H1 (cell line): ENCODE data around the gene ANKRD40. TPM values are rescaled to one million over a fixed set of nuclear protein-coding genes. Genes with fewer than 3 reads are reported as not detected.

Experiments
- CTCF ChIA-PET: fragments of 300-600 bp; sonication (Branson Sonifier 250); formaldehyde crosslinking; loops from one replicate; lab custom pipeline; 2021; ENCODE audit not compliant: partially characterized antibody; lab: Charles Lee
- POLR2A ChIA-PET: fragments of 300-600 bp; sonication (Branson Sonifier 250); formaldehyde crosslinking; loops from one replicate; lab custom pipeline; 2021; ENCODE audit warnings: inconsistent platforms; ENCODE audit not compliant: partially characterized antibody; lab: Charles Lee
- DNase-seq, 2 experiments: peaks; one replicate each; pipeline versions ENCODE4 v3.0.0 to v3.0.0-alpha.2; 2010 to 2022; ENCODE audit warnings: low spot score in 2 of 2, low read depth in 1 of 2, mixed read lengths in 1 of 2
- FAIRE-seq: peaks from 2 replicates; lab custom pipeline; 2011; peaks lifted over from hg19 to GRCh38; lab: Jason Lieb, UNC
- H2AFZ ChIP-seq: 2 replicates; pipeline ENCODE4 v1.8.1; 2012; ENCODE audit warnings: low read length, inconsistent platforms
- H2AK5ac ChIP-seq: 2 replicates; pipeline ENCODE4 v1.6.1; 2013; ENCODE audit warnings: low read depth, low read length
- H2BK120ac ChIP-seq: replicated peaks from 2 replicates; pipeline ENCODE3; 2013; ENCODE audit warnings: low read depth, low read length, inconsistent platforms
- H2BK12ac ChIP-seq: 2 replicates; pipeline ENCODE4 v1.6.1; 2013; ENCODE audit warnings: low read depth, low read length
- H2BK15ac ChIP-seq: 2 replicates; pipeline ENCODE4 v1.6.1; 2013; ENCODE audit warnings: low read length
- H2BK20ac ChIP-seq: 2 replicates; pipeline ENCODE4 v1.6.1; 2013; ENCODE audit warnings: low read length
- H2BK5ac ChIP-seq: 2 replicates; pipeline ENCODE4 v1.6.1; 2013; ENCODE audit warnings: low read depth, low read length
- H3K14ac ChIP-seq: 2 replicates; pipeline ENCODE4 v1.6.1; 2013; ENCODE audit warnings: inconsistent platforms; ENCODE audit not compliant: insufficient read length
- H3K18ac ChIP-seq: 2 replicates; pipeline ENCODE4 v1.6.1; 2013; ENCODE audit warnings: low read length; ENCODE audit errors: extremely low read depth
- H3K23ac ChIP-seq: 2 replicates; pipeline ENCODE4 v1.6.1; 2013; ENCODE audit warnings: inconsistent platforms; ENCODE audit not compliant: insufficient read length
- H3K23me2 ChIP-seq: 2 replicates; pipeline ENCODE4 v1.6.1; 2013; ENCODE audit warnings: low read depth, low read length
- H3K27ac ChIP-seq: 2 replicates; pipeline ENCODE4 v1.6.1; 2011; ENCODE audit warnings: low read depth, low read length, inconsistent platforms
- H3K27me3 ChIP-seq, 4 experiments: replicated peaks in 1 of 4; 1 replicate in 1 of 4; 2 replicates in 3 of 4; pipeline versions ENCODE4 v1.6.1 to v1.8.1; 2011 to 2013; ENCODE audit warnings: low read length in 3 of 4, mild to moderate bottlenecking in 3 of 4, inconsistent platforms in 2 of 4, mixed read lengths in 2 of 4, moderate library complexity in 1 of 4; ENCODE audit not compliant: control insufficient read depth in 3 of 4, insufficient read depth in 3 of 4; ENCODE audit errors: extremely low read depth in 1 of 4
- H3K36me3 ChIP-seq, 4 experiments: 2 replicates each; pipeline versions ENCODE4 v1.6.1 to v1.8.1; 2011 to 2013; ENCODE audit warnings: mild to moderate bottlenecking in 4 of 4, low read length in 3 of 4, moderate library complexity in 2 of 4, control low read depth in 1 of 4, inconsistent platforms in 1 of 4; ENCODE audit not compliant: insufficient read depth in 4 of 4, control insufficient read depth in 2 of 4
- H3K4ac ChIP-seq: replicated peaks from 2 replicates; pipeline ENCODE3; 2013; ENCODE audit warnings: low read length, low read depth, mixed read lengths, inconsistent platforms; ENCODE audit not compliant: insufficient read length
- H3K4me1 ChIP-seq, 4 experiments: replicated peaks in 1 of 4; 1 replicate in 1 of 4; 2 replicates in 3 of 4; pipeline versions ENCODE4 v1.6.1 to v1.8.1; 2011 to 2013; ENCODE audit warnings: low read length in 3 of 4, inconsistent platforms in 2 of 4, mixed read lengths in 1 of 4; ENCODE audit not compliant: insufficient read depth in 4 of 4, control insufficient read depth in 3 of 4
- H3K4me2 ChIP-seq, 2 experiments: 2 replicates each; pipeline versions ENCODE4 v1.6.1 to v1.8.1; 2011 to 2013; ENCODE audit warnings: low read depth in 2 of 2, low read length in 2 of 2, control low read depth in 1 of 2, inconsistent platforms in 1 of 2, mild to moderate bottlenecking in 1 of 2; ENCODE audit not compliant: insufficient read depth in 1 of 2
- H3K4me3 ChIP-seq, 4 experiments: fragments of 200-600, 300-600 bp in 1 of 4; sonication (generic), shearing (Covaris generic), sonication (Bioruptor Twin) in 1 of 4; 2 replicates each; pipeline versions ENCODE4 v1.5.1 to v1.8.1; 2011 to 2016; ENCODE audit warnings: low read length in 4 of 4, low read depth in 3 of 4, control low read depth in 2 of 4, inconsistent platforms in 2 of 4, mild to moderate bottlenecking in 2 of 4, mixed read lengths in 1 of 4, moderate library complexity in 1 of 4; ENCODE audit not compliant: insufficient read depth in 2 of 4; ENCODE audit errors: extremely low read depth in 1 of 4
- H3K56ac ChIP-seq: replicated peaks from 2 replicates; pipeline ENCODE3; 2013; ENCODE audit warnings: low read depth, mild to moderate bottlenecking, mixed read lengths, low read length, inconsistent platforms; ENCODE audit not compliant: insufficient read length
- H3K79me1 ChIP-seq: 2 replicates; pipeline ENCODE4 v1.6.1; 2013; ENCODE audit warnings: low read depth, low read length, control low read depth
- H3K79me2 ChIP-seq, 2 experiments: 2 replicates each; pipeline versions ENCODE4 v1.6.1 to v1.8.1; 2012 to 2013; ENCODE audit warnings: low read length in 2 of 2, mild to moderate bottlenecking in 2 of 2, inconsistent platforms in 1 of 2; ENCODE audit not compliant: insufficient read depth in 2 of 2, control insufficient read depth in 1 of 2
- H3K9ac ChIP-seq, 4 experiments: replicated peaks in 1 of 4; 1 replicate in 1 of 4; 2 replicates in 3 of 4; pipeline versions ENCODE4 v1.6.1 to v1.8.1; 2011 to 2013; ENCODE audit warnings: low read depth in 3 of 4, low read length in 3 of 4, control low read depth in 2 of 4, mild to moderate bottlenecking in 2 of 4, moderate library complexity in 2 of 4, inconsistent platforms in 1 of 4; ENCODE audit errors: extremely low read depth in 1 of 4
- H3K9me3 ChIP-seq, 2 experiments: 2 replicates each; pipeline versions ENCODE4 v1.6.1 to v1.8.1; 2012 to 2013; ENCODE audit warnings: mild to moderate bottlenecking in 2 of 2, moderate library complexity in 2 of 2, control low read depth in 1 of 2, inconsistent platforms in 1 of 2, low read depth in 1 of 2, low read length in 1 of 2, mixed read lengths in 1 of 2; ENCODE audit not compliant: insufficient read depth in 2 of 2
- H4K20me1 ChIP-seq, 2 experiments: replicated peaks in 1 of 2; 2 replicates each; pipeline versions ENCODE3 to v1.8.1; 2011 to 2013; ENCODE audit warnings: inconsistent platforms in 2 of 2, low read length in 2 of 2, mild to moderate bottlenecking in 1 of 2; ENCODE audit not compliant: insufficient read depth in 2 of 2, control insufficient read depth in 1 of 2
- H4K5ac ChIP-seq: 2 replicates; pipeline ENCODE4 v1.6.1; 2013; ENCODE audit warnings: low read length, low read depth, mixed read lengths, inconsistent platforms; ENCODE audit not compliant: insufficient read length
- H4K8ac ChIP-seq: 2 replicates; pipeline ENCODE4 v1.8.0; 2013; ENCODE audit warnings: mild to moderate bottlenecking, moderate library complexity, low read length, inconsistent platforms; ENCODE audit not compliant: insufficient read depth; ENCODE audit errors: extremely low read depth
- H4K91ac ChIP-seq: replicated peaks from 2 replicates; pipeline ENCODE3; 2013; ENCODE audit warnings: low read length, mixed read lengths, inconsistent platforms; ENCODE audit not compliant: insufficient read length
- KDM1A ChIP-seq: fragments of 200-600, 300-600 bp; sonication (generic); IDR thresholded peaks from 2 replicates; pipeline ENCODE4 v1.7.1; 2016; ENCODE audit warnings: mild to moderate bottlenecking, low read length, borderline replicate concordance
- WGBS, 2 experiments: shearing (Covaris generic) in 1 of 2; methylation state at CpG; one replicate each; pipeline versions ENCODE4 v1.1.6 to v1.1.7; 2013 to 2015; ENCODE audit warnings: low lambda C conversion rate in 2 of 2, mixed read lengths in 2 of 2, inconsistent platforms in 1 of 2, low coverage in 1 of 2, missing lambda C conversion rate in 1 of 2; ENCODE audit not compliant: insufficient replicate concordance in 2 of 2, insufficient coverage in 1 of 2, insufficient read length in 1 of 2; ENCODE audit errors: extremely low coverage in 1 of 2, missing lambda C conversion rate in 1 of 2; 5-methylcytosine and 5-hydroxymethylcytosine counted together
- polyA plus RNA-seq, 7 experiments: library from polyadenylated mRNA; depleted of rRNA in 3 of 7; stranded (reverse) in 5 of 7; unstranded in 2 of 7; fragments of >200 nt in 5 of 7; fragments of 200-250 nt in 2 of 7; gene quantifications; 1 replicate in 5 of 7; 2 replicates in 1 of 7; 4 replicates in 1 of 7; pipeline versions ENCODE4 v1.2.1 to v1.2.3, GENCODE V29; 2011 to 2013; ENCODE audit warnings: missing spikeins in 2 of 7, mixed read lengths in 2 of 7
- total RNA-seq: library from RNA; stranded (reverse); fragmentation: NEBNext Ultra II Directional; extraction: Animal tissue kit (Norgen Biotek cat#: 25700); gene quantifications from 2 replicates; pipeline ENCODE4 v1.2.1, GENCODE V29; 2021
- TF ChIP-seq, protein P1 (sequence below): IDR thresholded peaks from 2 replicates; pipeline ENCODE4 v1.6.1; 2012; ENCODE audit warnings: low read length, inconsistent platforms

ANKRD40 gene
- total and polyA plus RNA-seq, 2 of the 8 experiments (the other 6 are each of a cell fraction or from before 2014, with no cell fraction given) = 26.1 to 50.1 TPM

DNA sequence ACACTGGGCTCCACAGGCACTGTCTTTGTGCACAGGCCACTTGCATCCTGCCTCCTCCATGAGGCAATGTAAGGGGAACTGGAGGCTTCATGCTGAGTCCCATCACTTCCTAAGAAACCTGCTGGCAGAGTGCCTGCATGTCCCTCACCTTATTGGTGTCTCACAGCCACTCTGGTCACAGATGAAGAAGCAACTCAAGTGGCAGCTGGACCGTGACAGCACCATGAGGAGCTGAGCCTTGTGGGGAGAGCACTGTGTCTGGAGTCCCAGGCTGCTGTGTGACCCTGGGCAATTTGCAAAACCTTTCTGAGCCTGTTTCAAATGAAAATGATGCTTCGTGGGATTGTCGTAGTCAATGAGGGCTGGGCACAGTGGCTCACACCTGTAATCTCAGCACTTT, 19.5 kb downstream of the ANKRD40 start:
- Histone ChIP-seq H4K91ac (no peak overlapping the region), H3K27me3 (no peaks in the 10 kb centered on the region), H3K18ac (no peak overlapping the region), H3K9me3 (no peaks in the 10 kb centered on the region), H2BK15ac (no peak overlapping the region), H2BK120ac (no peak overlapping the region), H4K8ac (peak overlapping the region; percentile 18; the same call in 1 of the 2 replicates), H3K4me3 (no peak overlapping the region), H3K79me1 (no peaks in the 10 kb centered on the region), H2BK5ac (no peak overlapping the region), H3K36me3 (peaks cover 0 to 6% (median 0%) of the 10 kb centered on the region in 4 experiments; a peak in 4 of 8 replicates), H3K4me2 (no peak overlapping the region), H3K79me2 (no peaks in the 10 kb centered on the region), H3K27ac (no peak overlapping the region), H2BK20ac (no peak overlapping the region), H4K20me1 (no peaks in the 10 kb centered on the region), H3K14ac (no peak overlapping the region), H3K23ac (no peak overlapping the region), H2AFZ (no peak overlapping the region), H2BK12ac (no peak overlapping the region; the same call in 1 of the 2 replicates), H3K56ac (no peak overlapping the region), H4K5ac (no peak overlapping the region), H2AK5ac (no peak overlapping the region), H3K9ac (no peak overlapping the region), H3K23me2 (no peaks in the 10 kb centered on the region), H3K4me1 (peaks cover 1 to 28% (median 10%) of the 10 kb centered on the region in 4 experiments; a peak in 6 of 7 replicates), H3K4ac (no peak overlapping the region)
- POLR2A ChIA-PET = interaction anchor here (0.8 to 1.2 kb wide), 2 partner anchors 9 to 28 kb away, joined by 3 read pairs; no protein-coding TSS in a partner anchor
- CTCF ChIA-PET = interaction anchor here (0.8 to 20.2 kb wide), 6 partner anchors 9 to 138 kb away, joined by 3 to 391 read pairs (median 8); no protein-coding TSS in a partner anchor
- whole genome bisulfite sequencing, 2 experiments = 96% methylated on average over 3 of the region's 3 CpGs; no CpG with 5 or more reads in 1 of the 2 experiments
- FAIRE-seq = no peak
- DNase-seq = no peak
- TF ChIP-seq, protein P1, sequence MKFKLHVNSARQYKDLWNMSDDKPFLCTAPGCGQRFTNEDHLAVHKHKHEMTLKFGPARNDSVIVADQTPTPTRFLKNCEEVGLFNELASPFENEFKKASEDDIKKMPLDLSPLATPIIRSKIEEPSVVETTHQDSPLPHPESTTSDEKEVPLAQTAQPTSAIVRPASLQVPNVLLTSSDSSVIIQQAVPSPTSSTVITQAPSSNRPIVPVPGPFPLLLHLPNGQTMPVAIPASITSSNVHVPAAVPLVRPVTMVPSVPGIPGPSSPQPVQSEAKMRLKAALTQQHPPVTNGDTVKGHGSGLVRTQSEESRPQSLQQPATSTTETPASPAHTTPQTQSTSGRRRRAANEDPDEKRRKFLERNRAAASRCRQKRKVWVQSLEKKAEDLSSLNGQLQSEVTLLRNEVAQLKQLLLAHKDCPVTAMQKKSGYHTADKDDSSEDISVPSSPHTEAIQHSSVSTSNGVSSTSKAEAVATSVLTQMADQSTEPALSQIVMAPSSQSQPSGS = no peak
- TF ChIP-seq KDM1A = peak; percentile 44; the same call in 1 of the 2 replicates
